ENCODE measurements around the gene STK40.

DNA sequence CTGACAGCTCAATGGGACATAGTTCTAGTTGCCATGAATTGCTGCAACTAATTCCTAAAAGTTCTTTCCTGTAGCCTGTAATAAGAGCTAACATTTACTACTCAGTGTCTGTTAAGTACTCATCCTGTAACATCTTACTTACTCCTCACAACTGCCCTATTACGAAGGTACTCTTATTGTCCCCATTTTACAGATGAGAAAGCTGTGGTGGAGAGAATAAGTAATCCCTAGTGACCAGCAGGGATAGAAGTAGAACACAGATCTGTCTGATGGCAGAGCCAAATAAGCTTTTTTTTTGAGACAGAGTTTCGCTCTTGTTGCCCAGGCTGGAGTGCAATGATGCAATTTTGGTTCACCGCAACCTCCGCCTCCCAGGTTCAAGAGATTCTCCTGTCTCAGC lies 3.1 kb downstream of the STK40 start:
- TF ChIP-seq, protein P1, sequence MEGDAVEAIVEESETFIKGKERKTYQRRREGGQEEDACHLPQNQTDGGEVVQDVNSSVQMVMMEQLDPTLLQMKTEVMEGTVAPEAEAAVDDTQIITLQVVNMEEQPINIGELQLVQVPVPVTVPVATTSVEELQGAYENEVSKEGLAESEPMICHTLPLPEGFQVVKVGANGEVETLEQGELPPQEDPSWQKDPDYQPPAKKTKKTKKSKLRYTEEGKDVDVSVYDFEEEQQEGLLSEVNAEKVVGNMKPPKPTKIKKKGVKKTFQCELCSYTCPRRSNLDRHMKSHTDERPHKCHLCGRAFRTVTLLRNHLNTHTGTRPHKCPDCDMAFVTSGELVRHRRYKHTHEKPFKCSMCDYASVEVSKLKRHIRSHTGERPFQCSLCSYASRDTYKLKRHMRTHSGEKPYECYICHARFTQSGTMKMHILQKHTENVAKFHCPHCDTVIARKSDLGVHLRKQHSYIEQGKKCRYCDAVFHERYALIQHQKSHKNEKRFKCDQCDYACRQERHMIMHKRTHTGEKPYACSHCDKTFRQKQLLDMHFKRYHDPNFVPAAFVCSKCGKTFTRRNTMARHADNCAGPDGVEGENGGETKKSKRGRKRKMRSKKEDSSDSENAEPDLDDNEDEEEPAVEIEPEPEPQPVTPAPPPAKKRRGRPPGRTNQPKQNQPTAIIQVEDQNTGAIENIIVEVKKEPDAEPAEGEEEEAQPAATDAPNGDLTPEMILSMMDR (IDR thresholded peaks at IDR 0.05): no peak
- TF ChIP-seq POLR2A (IDR thresholded peaks at IDR 0.05): no peak
